CD4-positive, alpha-beta T cell treated with Interleukin-4 for 4 hours (primary cell): ENCODE measurements around the gene RAI14.

Experiments
- DNase-seq: peaks from one replicate; pipeline ENCODE4 v3.0.0-alpha.2; 2020

The RAI14 gene

DNA sequence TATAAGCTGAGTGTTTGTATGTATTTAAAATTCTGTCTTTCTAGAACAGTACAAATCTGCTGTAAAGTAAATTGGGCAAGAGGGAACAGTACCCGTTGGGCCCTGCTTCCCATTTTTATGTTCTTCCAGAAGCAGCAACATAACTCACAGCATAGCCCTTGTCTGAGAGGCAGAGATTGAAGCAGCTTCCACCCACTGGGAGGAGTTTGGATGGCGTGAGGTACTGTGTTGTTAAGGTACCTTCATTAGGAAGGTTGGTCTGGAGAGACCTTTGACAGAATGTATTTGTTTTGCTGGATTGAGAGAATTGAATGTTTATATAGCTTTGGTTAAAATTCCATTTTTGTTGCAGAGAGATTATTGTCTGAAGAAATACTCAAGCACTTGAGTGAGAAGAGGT, 24.8 kb downstream of the RAI14 start:
- DNase-seq = no peak

DNA sequence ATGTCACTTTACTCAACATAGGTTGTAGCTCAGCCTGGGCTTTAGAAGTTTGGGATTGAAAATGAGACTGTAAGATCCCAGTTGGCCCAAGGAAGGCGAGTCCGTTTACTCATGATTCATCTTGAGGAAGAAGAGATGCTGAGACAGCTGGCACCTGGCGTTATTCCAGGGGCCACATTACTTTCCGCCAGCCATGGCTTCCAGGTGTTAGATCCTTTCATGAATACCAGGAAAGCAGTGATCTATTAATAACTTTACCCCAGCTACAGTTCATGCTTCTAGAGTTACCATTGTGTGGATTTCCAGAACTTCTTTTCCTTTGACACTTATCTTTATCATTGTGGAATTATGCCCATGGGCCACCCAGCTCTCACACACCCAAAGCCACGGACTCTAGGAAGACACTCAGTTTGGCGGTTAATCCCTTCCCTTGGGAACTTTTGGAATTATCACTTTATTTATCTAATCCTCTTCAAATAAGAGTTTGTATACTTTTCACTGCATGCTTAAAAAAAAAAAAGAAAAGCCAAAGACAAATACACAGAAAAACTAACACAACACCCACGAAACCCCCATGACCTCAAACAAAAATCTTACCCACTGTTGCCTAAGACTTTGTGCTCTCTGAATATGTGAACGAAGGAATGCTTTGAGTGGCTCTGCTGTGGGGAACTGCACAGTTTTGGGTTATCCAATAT, 26.9 kb downstream of the RAI14 start:
- no peak for DNase-seq

DNA sequence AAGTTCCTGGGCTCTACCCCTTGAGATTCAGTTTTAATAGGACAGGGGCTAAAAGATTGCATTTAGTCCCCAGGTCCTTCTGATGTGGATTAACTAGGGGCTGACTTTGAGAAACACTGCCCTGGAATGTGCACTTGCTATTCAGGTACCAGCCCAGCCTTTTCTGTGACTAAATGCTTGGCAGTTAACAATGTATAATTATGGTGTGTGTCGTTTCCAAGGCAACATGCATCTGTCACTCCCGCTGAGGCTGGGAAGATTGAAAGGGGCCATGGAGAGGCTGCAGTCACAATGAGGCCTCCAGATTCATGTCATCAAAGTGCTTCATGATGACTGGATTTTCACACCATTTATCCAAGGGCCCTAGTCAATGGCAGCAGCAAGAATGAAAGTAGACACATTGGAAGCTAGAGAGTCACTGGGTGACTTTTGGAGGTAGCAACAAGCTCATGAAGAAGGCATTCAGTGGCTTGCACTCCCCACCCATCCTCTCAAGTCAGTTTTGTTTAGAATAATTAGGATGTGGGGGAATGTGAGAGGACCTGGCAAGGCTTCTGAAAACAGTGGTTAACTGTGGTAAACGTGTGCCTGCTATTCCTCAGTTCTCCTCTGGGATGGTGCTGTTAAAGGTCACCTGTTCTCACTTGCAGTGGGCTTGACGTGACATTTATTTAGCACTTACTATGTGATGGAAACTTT, 28.3 kb downstream of the RAI14 start:
- no peak for DNase-seq

- DNase-seq = no peak
Measured at GRCh38 chr5:34684980-34685352, 28.8 kb downstream of the RAI14 start.

GRCh38 chr5:34685485-34686165, 29.5 kb downstream of the RAI14 start:
- DNase-seq = no peak

GRCh38 chr5:34686762-34687268, 30.7 kb downstream of the RAI14 start:
- DNase-seq = no peak

- no peak for DNase-seq
Measured at GRCh38 chr5:34687269-34688011, 31.3 kb downstream of the RAI14 start.

DNA sequence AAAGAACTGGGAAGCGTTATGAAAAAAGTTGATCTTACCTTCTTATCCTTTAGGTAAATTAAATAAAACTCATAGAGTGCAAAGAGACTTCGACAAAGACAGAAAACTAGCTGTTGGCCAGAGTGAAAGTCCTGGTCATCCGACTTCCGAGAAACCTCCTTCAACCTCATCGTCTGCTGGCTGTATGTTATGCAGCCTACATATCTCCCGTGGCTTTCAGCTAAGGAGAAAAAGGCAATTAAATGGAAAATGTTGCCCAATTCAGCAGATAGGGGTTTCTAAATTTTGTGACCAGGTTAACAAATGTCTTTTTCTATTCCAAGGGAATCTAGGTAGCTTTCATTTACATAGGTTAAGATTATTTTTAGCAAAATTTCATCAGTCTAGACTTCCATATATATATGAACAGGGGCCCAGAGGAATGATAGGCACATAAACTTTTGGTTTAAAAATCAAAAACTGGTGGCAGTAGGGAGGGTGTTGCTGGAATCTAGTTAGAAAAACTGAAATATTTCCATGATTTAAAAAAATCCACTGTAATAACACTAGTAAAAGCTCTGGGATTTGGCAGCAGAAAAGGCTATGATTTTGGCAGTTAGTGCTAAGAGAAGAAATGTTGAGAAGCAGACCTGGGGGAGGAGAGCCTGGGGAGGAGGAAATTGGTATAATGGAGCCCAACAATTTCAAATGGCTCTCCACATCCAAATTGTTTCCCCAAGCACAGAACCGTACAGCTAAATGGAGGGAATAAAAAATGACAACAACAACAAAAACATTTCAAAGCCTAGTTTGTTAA, 32.1 kb downstream of the RAI14 start:
- no peak for DNase-seq

GRCh38 chr5:34690301-34690700, 34.2 kb downstream of the RAI14 start:
- no peak for DNase-seq

DNA sequence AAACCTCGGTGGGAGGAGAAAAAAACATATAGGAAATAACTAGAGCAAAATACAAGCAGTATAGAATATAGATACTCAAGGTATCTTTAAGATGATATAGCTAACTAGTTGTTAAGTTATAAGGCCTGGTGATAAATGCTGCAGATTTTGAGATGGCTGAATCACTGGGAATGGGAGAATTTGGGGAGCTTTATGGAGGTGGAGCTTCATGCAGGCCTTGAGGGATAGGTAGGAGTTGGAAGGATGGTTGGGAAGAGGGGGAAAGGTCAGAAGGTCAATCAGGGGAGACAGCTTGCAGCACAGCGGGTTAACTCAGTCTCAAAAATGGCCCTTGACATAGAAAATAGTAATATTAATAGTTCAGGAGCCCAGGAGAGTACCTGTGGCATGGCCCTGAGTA, 34.8 kb downstream of the RAI14 start:
- DNase-seq = no peak

- DNase-seq = no peak
Measured at GRCh38 chr5:34691326-34691725, 35.2 kb downstream of the RAI14 start.

GRCh38 chr5:34692786-34693185, 36.7 kb downstream of the RAI14 start:
- DNase-seq = no peak

GRCh38 chr5:34694012-34694411, 37.9 kb downstream of the RAI14 start:
- no peak for DNase-seq

- DNase-seq = no peak
Measured at GRCh38 chr5:34694685-34695084, 38.6 kb downstream of the RAI14 start.

GRCh38 chr5:34695275-34696027, 39.3 kb downstream of the RAI14 start:
- no peak for DNase-seq

GRCh38 chr5:34697308-34698108, 41.4 kb downstream of the RAI14 start:
- no peak for DNase-seq

- no peak for DNase-seq
Measured at GRCh38 chr5:34698109-34698419, 41.9 kb downstream of the RAI14 start.

DNA sequence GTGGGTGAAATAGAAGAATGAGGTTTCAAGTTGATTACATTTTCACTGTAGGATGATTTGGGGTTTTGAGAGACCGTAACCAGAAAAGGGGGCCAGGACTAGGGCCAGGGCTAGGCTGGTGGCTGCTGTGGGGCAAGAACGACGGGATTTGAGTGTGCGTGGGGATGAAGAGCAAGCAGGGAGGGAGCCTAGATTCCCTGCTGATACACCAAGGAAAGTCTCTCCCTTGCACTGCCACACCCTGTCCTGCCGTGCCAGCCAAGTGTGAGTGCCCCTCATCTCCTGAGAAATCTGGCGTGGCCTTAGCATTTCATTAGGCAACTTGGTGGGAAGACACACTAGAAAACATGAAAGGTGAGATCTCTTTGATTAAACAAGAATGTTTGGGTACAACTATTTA, 42.6 kb downstream of the RAI14 start:
- no peak for DNase-seq

GRCh38 chr5:34699155-34700077, 43.3 kb downstream of the RAI14 start:
- no peak for DNase-seq

GRCh38 chr5:34700078-34700452, 43.9 kb downstream of the RAI14 start:
- no peak for DNase-seq
